Esophagus muscularis mucosa (tissue), 4 donors: ENCODE data around the gene CPSF4. TPM values are rescaled to one million over a fixed set of nuclear protein-coding genes. Genes with fewer than 3 reads are reported as not detected.

ENCODE experiments used
- DNase-seq: peaks from one replicate; pipeline ENCODE4 v3.0.0-alpha.2; 2017; ENCODE audit errors: extremely low spot score
- H3K27ac ChIP-seq, 4 donors: fragments of 200-600 bp; sonication (generic); replicated peaks in 1 of 4; 1 replicate in 3 of 4; 2 replicates in 1 of 4; pipeline ENCODE4 v1.5.1; 2016 to 2019; ENCODE audit warnings: mild to moderate bottlenecking in 1 of 4
- H3K27me3 ChIP-seq, 4 donors: fragments of 200-600 bp; sonication (generic); one replicate each; pipeline versions ENCODE4 v1.5.1 to v1.6.0; 2016 to 2019
- H3K36me3 ChIP-seq, 4 donors: fragments of 200-600 bp; sonication (generic); one replicate each; pipeline ENCODE4 v1.5.1; 2016 to 2019
- H3K4me1 ChIP-seq, 4 donors: fragments of 200-600 bp; sonication (generic); one replicate each; pipeline ENCODE4 v1.5.1; 2016 to 2019
- H3K4me3 ChIP-seq, 4 donors: fragments of 200-600 bp; sonication (generic); 1 replicate in 2 of 4; 2 replicates in 2 of 4; pipeline ENCODE4 v1.5.1; 2016 to 2019; ENCODE audit warnings: mild to moderate bottlenecking in 4 of 4, moderate library complexity in 1 of 4
- H3K9me3 ChIP-seq, 4 donors: fragments of 200-600 bp; sonication (generic); 1 replicate in 3 of 4; 2 replicates in 1 of 4; pipeline ENCODE4 v1.5.1; 2016 to 2019
- EP300 ChIP-seq: sonication (generic); formaldehyde crosslinking; IDR thresholded peaks from one replicate; pipeline ENCODE4 v1.6.1; 2017; ENCODE audit warnings: antibody characterized with exemption
- POLR2A ChIP-seq: fragments of 450-650 bp; IDR thresholded peaks from one replicate; pipeline ENCODE4 v1.6.1; 2017; ENCODE audit warnings: antibody characterized with exemption, moderate library complexity, mild to moderate bottlenecking, low read depth
- POLR2AphosphoS5 ChIP-seq, 2 donors: sonication (generic); formaldehyde crosslinking; IDR thresholded peaks; one replicate each; pipeline ENCODE4 v1.6.1; 2017; ENCODE audit warnings: antibody characterized with exemption in 2 of 2
- WGBS: methylation state at CpG from one replicate; pipeline ENCODE4 v1.1.5; 2018; 5-methylcytosine and 5-hydroxymethylcytosine counted together
- intact Hi-C: fragments of 100-400 bp; cut with DNase I; formaldehyde crosslinking; loops from one replicate; pipeline ENCODE4 v1.15.1; 2023
- total RNA-seq, 4 donors: library from RNA; depleted of rRNA; stranded (reverse); fragments of >200 nt; gene quantifications; one replicate each; pipeline versions ENCODE4 v1.1.0 to v1.2.1, GENCODE V29; 2016
- TF ChIP-seq, protein P1 (sequence below), 3 experiments: fragments of 200-600 bp in 2 of 3; fragments of 450-650 bp in 1 of 3; sonication (generic) in 2 of 3; IDR thresholded peaks; one replicate each; pipeline ENCODE4 v1.5.1; 2017 to 2019; ENCODE audit warnings: antibody characterized with exemption in 3 of 3, mild to moderate bottlenecking in 2 of 3, moderate library complexity in 1 of 3

The CPSF4 gene
- total RNA-seq, 4 donors from 2014 or later, result 19.1 to 25.3 (median 20.8) TPM

DNA sequence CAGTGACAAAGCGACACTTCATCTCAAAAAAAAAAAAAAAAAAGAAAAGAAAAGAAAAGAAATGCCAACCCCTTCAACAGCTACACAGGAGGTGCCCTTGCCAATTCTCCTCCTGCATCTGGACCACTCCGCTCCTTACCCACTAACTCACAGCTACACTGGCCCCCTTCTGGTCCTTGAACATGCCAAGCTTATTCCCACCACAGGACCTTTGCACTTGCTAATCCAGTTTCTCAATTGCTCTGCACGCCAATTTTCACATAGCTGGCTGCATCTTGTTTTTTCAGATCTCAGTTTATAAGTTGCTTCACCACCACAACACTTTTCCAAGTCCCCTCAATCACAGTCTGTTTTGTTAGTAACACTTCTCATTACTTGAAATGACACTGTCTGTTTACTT, 35.9 kb upstream of the CPSF4 start:
- no peak overlapping the region for H3K27ac ChIP-seq
- TF ChIP-seq, protein P1, sequence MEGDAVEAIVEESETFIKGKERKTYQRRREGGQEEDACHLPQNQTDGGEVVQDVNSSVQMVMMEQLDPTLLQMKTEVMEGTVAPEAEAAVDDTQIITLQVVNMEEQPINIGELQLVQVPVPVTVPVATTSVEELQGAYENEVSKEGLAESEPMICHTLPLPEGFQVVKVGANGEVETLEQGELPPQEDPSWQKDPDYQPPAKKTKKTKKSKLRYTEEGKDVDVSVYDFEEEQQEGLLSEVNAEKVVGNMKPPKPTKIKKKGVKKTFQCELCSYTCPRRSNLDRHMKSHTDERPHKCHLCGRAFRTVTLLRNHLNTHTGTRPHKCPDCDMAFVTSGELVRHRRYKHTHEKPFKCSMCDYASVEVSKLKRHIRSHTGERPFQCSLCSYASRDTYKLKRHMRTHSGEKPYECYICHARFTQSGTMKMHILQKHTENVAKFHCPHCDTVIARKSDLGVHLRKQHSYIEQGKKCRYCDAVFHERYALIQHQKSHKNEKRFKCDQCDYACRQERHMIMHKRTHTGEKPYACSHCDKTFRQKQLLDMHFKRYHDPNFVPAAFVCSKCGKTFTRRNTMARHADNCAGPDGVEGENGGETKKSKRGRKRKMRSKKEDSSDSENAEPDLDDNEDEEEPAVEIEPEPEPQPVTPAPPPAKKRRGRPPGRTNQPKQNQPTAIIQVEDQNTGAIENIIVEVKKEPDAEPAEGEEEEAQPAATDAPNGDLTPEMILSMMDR (IDR thresholded peaks at IDR 0.05), result no peak
- no peak for TF ChIP-seq EP300
- TF ChIP-seq POLR2A, result no peak
- TF ChIP-seq POLR2AphosphoS5 (IDR thresholded peaks at IDR 0.05), result no peak
- intact Hi-C loops, result no loop called here
- H3K4me3 ChIP-seq, result no peak overlapping the region
- no peak for DNase-seq
- peaks cover 54 to 74% (median 70%) of the 10 kb centered on the region in 4 donors for H3K36me3 ChIP-seq
- no peaks in the 10 kb centered on the region for H3K9me3 ChIP-seq
- H3K4me1 ChIP-seq, result peaks cover 35 to 41% (median 38%) of the 10 kb centered on the region in 4 donors
- no peaks in the 10 kb centered on the region for H3K27me3 ChIP-seq
- WGBS, result 88% methylated on average over 3 of the region's 3 CpGs

DNA sequence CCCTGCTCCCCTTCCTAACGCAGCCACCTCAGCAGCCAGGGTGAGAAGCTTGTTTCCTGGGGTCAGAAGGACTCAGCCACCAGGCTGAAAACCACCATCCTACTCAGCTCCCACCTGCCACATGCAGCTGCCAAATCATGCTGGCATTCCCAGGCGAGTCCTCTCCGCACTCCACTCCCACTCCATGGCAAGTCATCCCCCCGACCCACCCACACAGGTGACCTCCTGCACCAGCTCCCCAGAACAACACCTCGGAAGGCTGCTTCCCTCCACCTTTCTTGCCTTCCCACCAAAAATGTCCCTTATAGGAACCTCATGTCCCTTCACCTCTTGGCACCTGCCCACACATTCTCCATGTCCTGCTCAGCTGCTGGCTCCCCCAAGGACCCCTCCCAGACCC, 35.0 kb upstream of the CPSF4 start:
- Histone ChIP-seq H3K27me3 (no peaks in the 10 kb centered on the region), H3K27ac (no peak overlapping the region), H3K4me3 (no peak overlapping the region), H3K9me3 (no peaks in the 10 kb centered on the region), H3K36me3 (peaks cover 48 to 65% (median 61%) of the 10 kb centered on the region in 4 donors), H3K4me1 (peaks cover 35 to 43% (median 38%) of the 10 kb centered on the region in 4 donors)
- intact Hi-C loops, result no loop called here
- no peak for DNase-seq
- WGBS, result 85% methylated on average over 5 of the region's 5 CpGs
- no peak for TF ChIP-seq POLR2A
- TF ChIP-seq, protein P1 (IDR thresholded peaks at IDR 0.05), result no peak
- TF ChIP-seq POLR2AphosphoS5 (IDR thresholded peaks at IDR 0.05), result no peak

DNA sequence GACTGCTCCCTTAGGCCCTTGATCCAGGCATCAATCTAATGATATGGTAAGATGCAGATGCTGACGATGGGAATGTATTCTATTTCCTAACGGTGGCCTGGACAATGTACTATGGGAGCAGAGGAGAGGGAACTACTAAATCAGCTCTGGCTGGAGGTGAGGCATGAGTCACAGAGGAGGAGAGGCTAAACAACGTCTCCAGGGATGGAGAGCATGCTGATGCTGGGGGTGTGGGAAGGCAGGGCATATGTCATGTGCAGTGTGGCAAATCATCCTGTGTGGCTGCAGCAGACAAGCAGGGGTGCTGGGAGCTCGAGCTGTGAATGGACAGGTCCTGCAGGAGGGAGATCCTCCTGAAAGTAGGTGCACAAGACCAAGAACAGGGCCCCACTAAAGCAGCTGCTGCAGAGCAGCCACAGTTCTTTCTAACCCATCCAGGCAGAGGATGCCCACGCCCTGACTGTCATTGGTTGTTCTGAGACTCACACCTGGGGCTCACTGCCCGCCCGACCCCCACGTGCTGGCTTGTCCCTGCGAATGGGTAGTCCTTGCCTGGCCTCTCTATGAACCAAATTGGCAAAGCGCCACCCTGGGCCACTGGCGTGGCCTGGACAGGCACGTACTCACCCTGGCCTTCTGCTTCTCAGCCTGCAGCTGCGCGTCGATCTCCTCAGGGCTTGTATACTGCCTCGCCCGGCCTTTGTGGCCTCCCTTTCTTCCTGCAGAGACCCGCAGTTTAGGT, 34.3 kb upstream of the CPSF4 start:
- no peak for DNase-seq
- no peaks in the 10 kb centered on the region for H3K9me3 ChIP-seq
- no peak overlapping the region for H3K27ac ChIP-seq
- H3K4me3 ChIP-seq, result no peak overlapping the region
- H3K4me1 ChIP-seq, result peaks cover 36 to 45% (median 39%) of the 10 kb centered on the region in 4 donors
- intact Hi-C loops, result no loop called here
- peaks cover 42 to 59% (median 55%) of the 10 kb centered on the region in 4 donors for H3K36me3 ChIP-seq
- TF ChIP-seq POLR2A, result no peak
- TF ChIP-seq, protein P1 (IDR thresholded peaks at IDR 0.05), result no peak
- no peak for TF ChIP-seq EP300
- TF ChIP-seq POLR2AphosphoS5 (IDR thresholded peaks at IDR 0.05), result no peak
- WGBS, result 84% methylated on average over 18 of the region's 18 CpGs
- H3K27me3 ChIP-seq, result no peaks in the 10 kb centered on the region

DNA sequence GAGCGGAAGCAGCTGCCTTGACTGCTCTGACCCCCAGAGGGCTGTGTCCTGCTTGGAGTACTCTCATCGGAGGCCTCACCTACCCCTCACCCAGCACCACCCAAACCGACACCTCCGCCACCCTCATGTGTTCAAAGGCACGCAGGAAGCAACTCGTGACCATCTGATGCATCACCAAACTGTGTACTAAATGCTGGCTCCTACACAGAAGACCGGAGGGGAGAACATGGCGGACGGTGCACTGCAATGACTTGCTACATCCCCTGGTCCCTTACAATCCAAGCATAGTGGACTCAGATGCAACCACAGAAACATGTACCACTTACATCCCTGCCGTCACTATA, 33.8 kb upstream of the CPSF4 start:
- TF ChIP-seq, protein P1 (IDR thresholded peaks at IDR 0.05), result no peak
- TF ChIP-seq EP300 (no peak), POLR2A (no peak), POLR2AphosphoS5 (IDR thresholded peaks at IDR 0.05) (no peak)
- Histone ChIP-seq H3K4me1 (peaks cover 41 to 51% (median 45%) of the 10 kb centered on the region in 4 donors), H3K4me3 (no peak overlapping the region), H3K27ac (no peak overlapping the region), H3K36me3 (peaks cover 36 to 53% (median 50%) of the 10 kb centered on the region in 4 donors), H3K27me3 (no peaks in the 10 kb centered on the region), H3K9me3 (no peaks in the 10 kb centered on the region)
- WGBS, result 85% methylated on average over 9 of the region's 10 CpGs
- DNase-seq, result no peak
- intact Hi-C loops, result loop anchor here (5.0 kb wide), 1 partner anchor 38 kb away; no protein-coding TSS in a partner anchor
